BJ (cell line): ENCODE results near the gene AFF3. TPM values are rescaled to one million over a fixed set of nuclear protein-coding genes. Genes with fewer than 3 reads are reported as not detected.

ENCODE experiments used
- CTCF ChIA-PET: fragments of 350-600 bp; formaldehyde crosslinking; extraction: SDS; loops from one replicate; lab custom pipeline; 2021; ENCODE audit warnings: antibody characterized with exemption, inconsistent platforms; lab: Yijun Ruan, JAX
- POLR2A ChIA-PET: fragments of 300-600 bp; sonication (Branson Sonifier 250); formaldehyde crosslinking; extraction: SDS; loops from one replicate; lab custom pipeline; 2021; ENCODE audit warnings: antibody characterized with exemption; lab: Charles Lee
- DNase-seq: peaks from one replicate; pipeline ENCODE4 v3.0.0-alpha.2; 2011; ENCODE audit warnings: low read depth
- H3K27me3 ChIP-seq: 2 replicates; pipeline ENCODE4 v1.6.0; 2011; ENCODE audit warnings: low read length; ENCODE audit not compliant: control insufficient read depth, insufficient read depth
- H3K36me3 ChIP-seq: 2 replicates; pipeline ENCODE4 v1.5.1; 2011; ENCODE audit warnings: low read length; ENCODE audit not compliant: control insufficient read depth, insufficient read depth
- H3K4me3 ChIP-seq: 2 replicates; pipeline ENCODE4 v1.5.1; 2011; ENCODE audit warnings: low read depth, mild to moderate bottlenecking, control low read depth, low read length
- CTCF ChIP-seq: IDR thresholded peaks from 2 replicates; pipeline ENCODE4 v1.5.1; 2011; ENCODE audit warnings: low read depth, mild to moderate bottlenecking, control low read depth, inconsistent platforms, low read length, moderate library complexity; ENCODE audit not compliant: insufficient read depth
- polyA plus RNA-seq: library from polyadenylated mRNA; depleted of rRNA; stranded (reverse); fragments of >200 nt; gene quantifications from 2 replicates; pipeline ENCODE4 v1.2.3, GENCODE V29; 2011

The AFF3 gene
- polyA plus RNA-seq, 1 experiment = 11.5 TPM

DNA sequence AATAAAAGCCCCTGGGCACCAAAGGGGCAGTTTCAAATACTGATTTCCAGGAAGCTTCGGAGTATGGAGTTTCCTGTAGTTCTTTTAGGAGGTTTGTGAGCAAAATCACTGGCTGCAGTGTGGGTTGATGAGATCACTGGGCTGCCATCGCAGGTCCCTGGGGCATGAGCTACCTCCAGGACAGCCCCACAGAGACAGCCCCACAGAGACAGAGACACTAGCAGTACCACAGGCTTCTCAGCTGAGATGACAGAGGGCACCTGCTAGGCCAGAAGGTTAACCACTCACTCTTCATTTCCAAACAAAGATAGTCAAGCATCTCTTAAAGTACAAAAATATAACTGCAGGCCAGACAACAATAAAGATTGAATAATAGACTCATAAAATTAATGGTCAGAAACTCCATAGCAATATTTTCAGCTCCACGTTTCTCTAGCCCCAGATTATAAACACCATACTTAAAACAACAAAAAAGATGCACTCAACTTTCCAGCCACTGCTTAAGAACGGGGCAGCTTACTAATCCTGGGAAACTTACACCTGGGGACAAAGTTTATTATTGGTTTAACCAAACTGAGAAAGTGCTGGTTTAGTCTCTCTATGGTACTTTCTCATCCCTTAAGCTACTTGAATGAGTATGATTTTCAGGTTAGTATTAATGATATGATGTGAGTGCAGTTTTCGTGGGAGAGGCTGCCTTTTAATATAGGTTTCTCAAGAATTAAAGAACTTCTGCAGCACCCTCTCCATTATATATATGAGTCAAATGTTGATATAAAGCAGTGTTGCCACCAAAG is 11.6 kb downstream of the AFF3 start:
- ChIA-PET POLR2A (no interaction called here), CTCF (interaction anchor here (0.5 to 1.2 kb wide), 2 partner anchors 18 to 252 kb away, joined by 3 to 4 read pairs; no protein-coding TSS in a partner anchor)
- H3K27me3 ChIP-seq = no peaks in the 10 kb centered on the region

DNA sequence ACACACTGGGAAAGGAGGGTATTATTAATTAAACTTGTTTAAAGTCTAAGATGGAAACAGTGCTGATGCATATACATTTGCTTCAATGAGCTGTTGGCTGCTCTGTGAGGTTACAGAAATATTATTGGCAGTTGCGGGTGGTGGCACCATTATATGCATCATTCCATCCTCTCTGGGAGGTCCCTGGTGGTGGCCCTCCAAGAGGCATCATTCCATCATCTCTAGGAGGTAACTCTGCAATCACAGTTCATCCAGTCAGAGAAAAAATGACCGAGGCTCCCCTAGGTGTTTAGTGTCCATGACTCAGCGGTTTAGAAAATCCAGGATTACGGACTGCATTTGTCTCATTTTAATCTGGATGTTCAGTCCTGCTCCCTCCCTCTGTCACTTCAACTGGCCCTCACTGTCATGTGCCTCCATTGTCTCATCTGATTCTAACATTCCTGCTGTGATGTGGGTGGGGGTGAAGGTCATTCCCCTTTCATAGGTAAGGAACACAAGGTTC is 15.4 kb downstream of the AFF3 start:
- H3K36me3 ChIP-seq = no peaks in the 10 kb centered on the region

More for the DNA sequence above, 11.6 kb downstream of the AFF3 start:
- no peak overlapping the region for H3K4me3 ChIP-seq
- no peak for DNase-seq
- TF ChIP-seq CTCF = no peak
- H3K36me3 ChIP-seq = no peaks in the 10 kb centered on the region

DNA sequence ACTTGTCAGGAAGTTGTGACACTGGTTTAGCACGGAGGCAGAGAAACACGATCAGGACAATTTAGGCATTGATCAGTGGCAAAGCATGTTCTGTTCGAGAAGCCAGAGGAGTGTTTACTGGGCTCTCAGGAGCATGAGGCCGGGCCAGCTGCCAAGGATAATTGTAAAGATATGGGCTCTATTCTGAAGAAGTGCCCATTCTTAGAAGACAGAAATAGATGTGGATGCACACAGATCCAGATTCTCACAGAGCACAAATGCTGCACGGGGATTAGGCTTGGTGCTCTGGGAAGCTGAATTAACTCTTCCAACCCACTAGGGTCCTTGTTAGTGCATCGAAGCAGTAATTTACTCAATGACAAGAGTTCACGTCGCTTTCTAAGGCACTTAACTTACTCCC is 16.2 kb downstream of the AFF3 start:
- TF ChIP-seq CTCF = no peak
- no peaks in the 10 kb centered on the region for H3K27me3 ChIP-seq
- H3K4me3 ChIP-seq = no peak overlapping the region
- DNase-seq = no peak
- H3K36me3 ChIP-seq = no peaks in the 10 kb centered on the region
- POLR2A ChIA-PET = no interaction called here
- CTCF ChIA-PET = no interaction called here

More for the DNA sequence above, 15.4 kb downstream of the AFF3 start:
- no peak for DNase-seq
- POLR2A ChIA-PET = no interaction called here
- no peak overlapping the region for H3K4me3 ChIP-seq
- CTCF ChIA-PET = no interaction called here
- H3K27me3 ChIP-seq = no peaks in the 10 kb centered on the region
- TF ChIP-seq CTCF = no peak

DNA sequence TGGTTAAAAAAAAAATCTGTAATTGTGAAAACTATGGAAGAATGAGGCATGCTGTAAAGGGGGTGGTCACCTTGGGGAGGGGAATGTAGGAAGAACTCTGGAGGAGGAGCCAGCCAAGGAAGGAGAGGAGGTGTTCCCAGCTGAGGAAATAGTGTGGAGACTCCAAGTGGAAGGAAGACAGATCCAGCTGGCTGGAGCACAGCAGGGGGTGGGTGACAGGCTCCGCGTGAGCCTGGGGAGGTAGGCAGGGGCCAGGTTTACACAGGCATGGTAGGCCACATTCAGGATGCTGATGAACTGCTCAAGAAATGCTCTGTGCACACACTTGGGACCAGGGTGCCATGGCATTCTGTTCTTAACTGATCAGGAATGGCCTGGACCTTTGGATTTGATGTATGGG is 16.8 kb downstream of the AFF3 start:
- TF ChIP-seq CTCF = no peak
- no peaks in the 10 kb centered on the region for H3K27me3 ChIP-seq
- POLR2A ChIA-PET = no interaction called here
- no peak for DNase-seq
- H3K36me3 ChIP-seq = no peaks in the 10 kb centered on the region
- no peak overlapping the region for H3K4me3 ChIP-seq
- CTCF ChIA-PET = no interaction called here

GRCh38 chr2:100124761-100125160 is 17.6 kb downstream of the AFF3 start:
- ChIA-PET POLR2A (no interaction called here), CTCF (no interaction called here)
- peak; percentile 9 for DNase-seq
- TF ChIP-seq CTCF = no peak
- Histone ChIP-seq H3K36me3 (no peaks in the 10 kb centered on the region), H3K27me3 (no peaks in the 10 kb centered on the region), H3K4me3 (no peak overlapping the region)
